NT2/D1 (cell line): ENCODE measurements around the gene LIMK1.

Experiments
- SUZ12 ChIP-seq: IDR thresholded peaks from 2 replicates; pipeline ENCODE4 v1.6.1; 2011; ENCODE audit not compliant: insufficient read length, insufficient read depth; ENCODE audit errors: extremely low read depth
- YY1 ChIP-seq: IDR thresholded peaks from 2 replicates; pipeline ENCODE4 v1.6.1; 2011; ENCODE audit not compliant: insufficient read length, insufficient read depth
- ZNF274 ChIP-seq: IDR thresholded peaks from 2 replicates; pipeline ENCODE4 v1.6.1; 2011; ENCODE audit warnings: mild to moderate bottlenecking, low read depth, low read length

DNA sequence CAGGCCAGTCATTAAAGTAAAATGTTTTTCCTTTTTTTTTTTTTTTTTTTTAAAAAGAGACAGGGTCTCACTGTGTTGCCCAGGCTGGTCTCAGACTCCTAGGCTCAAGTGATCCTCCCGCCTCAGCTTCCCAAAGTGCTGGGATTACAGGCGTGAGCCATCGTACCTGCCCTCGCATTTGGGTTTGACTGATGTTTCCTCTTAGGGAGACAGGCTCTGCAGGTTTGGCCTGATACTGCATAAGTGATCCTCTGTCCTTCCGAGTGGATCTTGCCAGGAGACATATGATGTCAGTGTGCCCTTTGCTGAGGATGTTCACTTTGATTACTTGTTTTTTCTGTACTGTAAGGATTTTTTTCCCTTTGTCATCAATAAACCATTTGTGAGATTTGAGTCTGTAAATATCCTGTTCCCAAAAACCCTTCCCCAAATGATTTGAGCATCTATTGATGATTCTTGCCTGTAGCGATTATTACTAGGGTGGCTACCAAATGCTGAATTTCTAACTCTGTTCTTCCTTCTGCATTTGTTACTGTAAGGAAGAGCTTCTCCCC is 19.7 kb downstream of the LIMK1 start:
- TF ChIP-seq YY1 (no peak), SUZ12 (no peak), ZNF274 (no peak)
